Measurements from ENCODE around the gene TSSK2.

Gene TSSK2

GRCh38 chr22:19169947-19170318 lies 38.8 kb downstream of the TSSK2 start:
- DNase-seq (ENCODE audit: low read depth) = no peak

GRCh38 chr22:19172213-19173046 lies 41.3 kb downstream of the TSSK2 start:
- DNase-seq (ENCODE audit: low read depth) = no peak

GRCh38 chr22:19173047-19174035 lies 42.2 kb downstream of the TSSK2 start:
- DNase-seq (ENCODE audit: low read depth) = no peak

- DNase-seq (ENCODE audit: low read depth) = no peak
Observed at GRCh38 chr22:19174106-19175025, 43.3 kb downstream of the TSSK2 start.

- no peak for DNase-seq (ENCODE audit: low read depth)
Observed at GRCh38 chr22:19175026-19175601, 44.0 kb downstream of the TSSK2 start.

GRCh38 chr22:19175602-19176174 lies 44.6 kb downstream of the TSSK2 start:
- no peak for DNase-seq (ENCODE audit: low read depth)

- no peak for DNase-seq (ENCODE audit: low read depth)
Observed at GRCh38 chr22:19176175-19176643, 45.1 kb downstream of the TSSK2 start.

- DNase-seq (ENCODE audit: low read depth) = no peak
Observed at GRCh38 chr22:19176732-19177131, 45.6 kb downstream of the TSSK2 start.

GRCh38 chr22:19177164-19178064 lies 46.3 kb downstream of the TSSK2 start:
- no peak for DNase-seq (ENCODE audit: low read depth)

GRCh38 chr22:19178065-19178656 lies 47.1 kb downstream of the TSSK2 start:
- DNase-seq (ENCODE audit: low read depth) = no peak

GRCh38 chr22:19178657-19179496 lies 47.8 kb downstream of the TSSK2 start, which contains the start of gene SLC25A1:
Gene SLC25A1 (minus strand): TSS chr22:19178736. CDS start chr22:19178673, 63 bp downstream.
- DNase-seq (ENCODE audit: low read depth) = peak; percentile 72

- DNase-seq (ENCODE audit: low read depth) = no peak
Observed at GRCh38 chr22:19179497-19180048, 48.5 kb downstream of the TSSK2 start.

- no peak for DNase-seq (ENCODE audit: low read depth)
Observed at GRCh38 chr22:19180234-19180633, 49.1 kb downstream of the TSSK2 start.

- no peak for DNase-seq (ENCODE audit: low read depth)
Observed at GRCh38 chr22:19180740-19181410, 49.8 kb downstream of the TSSK2 start.

- DNase-seq (ENCODE audit: low read depth) = no peak
Observed at GRCh38 chr22:19181786-19182471, 50.8 kb downstream of the TSSK2 start.
